Measurements from ENCODE around the gene KCNAB3. TPM values are rescaled to one million over a fixed set of nuclear protein-coding genes. Genes with fewer than 3 reads are reported as not detected.

The KCNAB3 gene
- polyA plus RNA-seq, result under 1 TPM in 2 of 3 donors, not detected in 1; 0.15 to 0.26 TPM

GRCh38 chr17:7929158-7930023, at the start of gene KCNAB3:
Gene KCNAB3 (minus strand): TSS chr17:7929856. CDS start chr17:7929435, 421 bp downstream.
- Mint-ChIP-seq H3K36me3 (peaks cover 0 to 6% (median 3%) of the 10 kb centered on the region in 3 donors), H3K9me3 (no peaks in the 10 kb centered on the region), H3K27ac (peak within 1 kb of the TSS; percentile 85 to 98 (median 97)), H3K4me3 (peak within 1 kb of the TSS; percentile 95 to 97 (median 95)), H3K4me1 (peaks cover 39 to 45% of the 10 kb centered on the region in 2 donors), H3K27me3 (ENCODE audit: low read depth in 3 of 3) (peaks cover 2 to 10% (median 5%) of the 10 kb centered on the region in 3 donors)
- DNase-seq, result peak in 2 of 3 donors; percentile 29 to 49

GRCh38 chr17:7977805-7978204, 48.1 kb upstream of the KCNAB3 start:
- no peak for DNase-seq
- Mint-ChIP-seq H3K27ac (no peak overlapping the region), H3K27me3 (ENCODE audit: low read depth in 3 of 3) (peaks cover 1 to 22% (median 2%) of the 10 kb centered on the region in 3 donors), H3K4me3 (no peak overlapping the region), H3K36me3 (peaks cover 5 to 14% (median 12%) of the 10 kb centered on the region in 3 donors), H3K4me1 (no peaks in the 10 kb centered on the region), H3K9me3 (peaks cover 8 to 22% (median 17%) of the 10 kb centered on the region in 6 donors)

GRCh38 chr17:7977039-7977438, 47.4 kb upstream of the KCNAB3 start:
- Mint-ChIP-seq H3K27me3 (ENCODE audit: low read depth in 3 of 3) (peaks cover 1 to 16% (median 2%) of the 10 kb centered on the region in 3 donors), H3K9me3 (peaks cover 8 to 22% (median 17%) of the 10 kb centered on the region in 6 donors), H3K4me3 (no peak overlapping the region), H3K27ac (no peak overlapping the region), H3K36me3 (peaks cover 5 to 14% (median 12%) of the 10 kb centered on the region in 3 donors), H3K4me1 (no peaks in the 10 kb centered on the region)
- no peak for DNase-seq

GRCh38 chr17:7974638-7975131, 45.0 kb upstream of the KCNAB3 start:
- no peak for DNase-seq
- Mint-ChIP-seq H3K4me3 (no peak overlapping the region), H3K4me1 (no peaks in the 10 kb centered on the region), H3K36me3 (peaks cover 5 to 14% (median 12%) of the 10 kb centered on the region in 3 donors), H3K9me3 (peaks cover 8 to 22% (median 17%) of the 10 kb centered on the region in 6 donors), H3K27me3 (ENCODE audit: low read depth in 3 of 3) (peaks cover 0 to 7% (median 2%) of the 10 kb centered on the region in 3 donors), H3K27ac (no peak overlapping the region)

- no peak overlapping the region for H3K4me3 Mint-ChIP-seq
- H3K27ac Mint-ChIP-seq, result no peak overlapping the region
- peaks cover 6 to 22% (median 17%) of the 10 kb centered on the region in 6 donors for H3K9me3 Mint-ChIP-seq
- H3K4me1 Mint-ChIP-seq, result no peaks in the 10 kb centered on the region
- peaks cover 0 to 4% (median 2%) of the 10 kb centered on the region in 3 donors for H3K27me3 Mint-ChIP-seq (ENCODE audit: low read depth in 3 of 3)
- no peak for DNase-seq
- peaks cover 5 to 14% (median 12%) of the 10 kb centered on the region in 3 donors for H3K36me3 Mint-ChIP-seq
These were observed 42.6 kb upstream of the KCNAB3 start for GRCh38 chr17:7972131-7972785.

- no peak overlapping the region for H3K27ac Mint-ChIP-seq
- H3K36me3 Mint-ChIP-seq, result peaks cover 5 to 14% (median 12%) of the 10 kb centered on the region in 3 donors
These were observed 42.0 kb upstream of the KCNAB3 start for GRCh38 chr17:7971651-7972050.

GRCh38 chr17:7969433-7969832, 39.8 kb upstream of the KCNAB3 start:
- DNase-seq, result no peak
- peaks cover 2 to 3% (median 2%) of the 10 kb centered on the region in 3 donors for H3K36me3 Mint-ChIP-seq
- no peak overlapping the region for H3K4me3 Mint-ChIP-seq
- H3K9me3 Mint-ChIP-seq, result peaks cover 2 to 9% (median 4%) of the 10 kb centered on the region in 6 donors
- H3K27ac Mint-ChIP-seq, result no peak overlapping the region
- peaks cover 0 to 2% (median 0%) of the 10 kb centered on the region in 3 donors for H3K27me3 Mint-ChIP-seq (ENCODE audit: low read depth in 3 of 3)
- no peaks in the 10 kb centered on the region for H3K4me1 Mint-ChIP-seq

More at GRCh38 chr17:7971651-7972050, 42.0 kb upstream of the KCNAB3 start:
- Mint-ChIP-seq H3K27me3 (ENCODE audit: low read depth in 3 of 3) (peaks cover 0 to 6% (median 0%) of the 10 kb centered on the region in 3 donors), H3K4me3 (no peak overlapping the region), H3K4me1 (no peaks in the 10 kb centered on the region), H3K9me3 (peaks cover 5 to 18% (median 17%) of the 10 kb centered on the region in 6 donors)
- DNase-seq, result no peak

- no peak overlapping the region for H3K27ac Mint-ChIP-seq
- DNase-seq, result no peak
- H3K9me3 Mint-ChIP-seq, result peaks cover 0 to 2% (median 0%) of the 10 kb centered on the region in 6 donors
- peaks cover 0 to 7% (median 1%) of the 10 kb centered on the region in 3 donors for H3K27me3 Mint-ChIP-seq (ENCODE audit: low read depth in 3 of 3)
- H3K36me3 Mint-ChIP-seq, result no peaks in the 10 kb centered on the region
- no peaks in the 10 kb centered on the region for H3K4me1 Mint-ChIP-seq
- no peak overlapping the region for H3K4me3 Mint-ChIP-seq
These were observed 38.1 kb upstream of the KCNAB3 start for GRCh38 chr17:7967751-7968150.

GRCh38 chr17:7961421-7961820, 31.8 kb upstream of the KCNAB3 start:
- Mint-ChIP-seq H3K27ac (no peak overlapping the region), H3K9me3 (no peaks in the 10 kb centered on the region), H3K36me3 (no peaks in the 10 kb centered on the region), H3K4me3 (no peak overlapping the region), H3K4me1 (no peaks in the 10 kb centered on the region), H3K27me3 (ENCODE audit: low read depth in 3 of 3) (peaks cover 0 to 9% (median 3%) of the 10 kb centered on the region in 3 donors)
- DNase-seq, result no peak

GRCh38 chr17:7959503-7960253, 30.0 kb upstream of the KCNAB3 start:
- H3K4me1 Mint-ChIP-seq, result no peaks in the 10 kb centered on the region
- no peaks in the 10 kb centered on the region for H3K36me3 Mint-ChIP-seq
- H3K27ac Mint-ChIP-seq, result no peak overlapping the region
- no peak for DNase-seq
- peaks cover 0 to 9% (median 3%) of the 10 kb centered on the region in 3 donors for H3K27me3 Mint-ChIP-seq (ENCODE audit: low read depth in 3 of 3)
- H3K4me3 Mint-ChIP-seq, result no peak overlapping the region
- no peaks in the 10 kb centered on the region for H3K9me3 Mint-ChIP-seq

GRCh38 chr17:7956228-7956965, 26.7 kb upstream of the KCNAB3 start:
- peaks cover 0 to 7% (median 2%) of the 10 kb centered on the region in 3 donors for H3K27me3 Mint-ChIP-seq (ENCODE audit: low read depth in 3 of 3)
- no peaks in the 10 kb centered on the region for H3K36me3 Mint-ChIP-seq
- H3K9me3 Mint-ChIP-seq, result no peaks in the 10 kb centered on the region
- H3K4me3 Mint-ChIP-seq, result no peak overlapping the region
- H3K27ac Mint-ChIP-seq, result no peak overlapping the region
- DNase-seq, result no peak
- H3K4me1 Mint-ChIP-seq, result peaks cover 2% of the 10 kb centered on the region in 2 donors

- H3K9me3 Mint-ChIP-seq, result no peaks in the 10 kb centered on the region
- no peak for DNase-seq
- peaks cover 0 to 7% (median under 1%) of the 10 kb centered on the region in 3 donors for H3K27me3 Mint-ChIP-seq (ENCODE audit: low read depth in 3 of 3)
- no peaks in the 10 kb centered on the region for H3K36me3 Mint-ChIP-seq
- no peak overlapping the region for H3K4me3 Mint-ChIP-seq
- H3K27ac Mint-ChIP-seq, result no peak overlapping the region
- peaks cover 4 to 6% of the 10 kb centered on the region in 2 donors for H3K4me1 Mint-ChIP-seq
These were observed 26.0 kb upstream of the KCNAB3 start for GRCh38 chr17:7955414-7956227.

Measured in immature natural killer cell (primary cell).